Glomerular endothelial cell (primary cell): Measurements from ENCODE around the gene TPD52L1. TPM values are rescaled to one million over a fixed set of nuclear protein-coding genes. Genes with fewer than 3 reads are reported as not detected.

ENCODE experiments used
- DNase-seq: peaks from one replicate; pipeline ENCODE4 v3.0.0-alpha.2; 2011; ENCODE audit warnings: low read depth, low spot score; ENCODE audit errors: extremely low read depth
- total RNA-seq: library from RNA; depleted of rRNA; stranded (reverse); fragments of >200 nt; gene quantifications from 2 replicates; pipeline ENCODE4 v1.2.3, GENCODE V29; 2015

TPD52L1 gene
- total RNA-seq, 1 donor from 2014 or later: 5.1 TPM

DNA sequence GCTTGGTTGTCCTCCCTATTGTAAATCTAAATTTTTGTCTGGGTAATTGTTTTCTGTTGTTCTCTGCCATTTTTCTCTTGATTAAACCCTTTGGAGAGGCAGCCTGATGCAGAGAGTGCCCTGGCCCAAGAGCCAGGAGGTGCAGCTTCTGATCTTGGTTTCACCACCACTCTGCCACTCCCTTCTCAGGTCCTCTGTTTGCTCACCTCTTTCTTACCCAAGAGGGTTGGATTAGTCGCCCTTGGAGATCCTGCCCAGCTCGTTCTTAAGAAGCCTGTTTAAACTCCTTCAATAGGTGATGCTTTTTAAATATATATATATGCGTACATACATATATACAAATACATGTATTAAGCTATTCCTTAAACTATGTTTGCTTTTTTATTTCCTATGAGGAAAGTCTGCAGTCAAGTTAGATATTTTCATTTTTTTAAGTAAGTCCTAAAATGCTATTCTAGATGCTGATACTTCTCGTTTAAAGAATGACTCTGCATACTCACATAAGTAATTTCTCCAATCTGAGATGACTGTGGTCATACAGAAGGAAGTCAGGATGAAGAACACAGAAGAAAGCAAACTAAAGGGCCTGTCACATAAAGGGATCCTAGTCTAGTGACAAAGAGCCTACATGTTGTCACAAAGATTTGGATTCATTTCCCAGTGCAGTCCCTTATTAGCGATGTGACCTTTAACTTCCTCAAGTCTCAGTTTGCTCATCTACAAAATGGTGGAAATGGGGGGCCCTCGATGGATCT is 19.9 kb downstream of the TPD52L1 start:
- DNase-seq: no peak

- no peak for DNase-seq
These were observed 21.1 kb downstream of the TPD52L1 start for GRCh38 chr6:125174626-125175025.

DNA sequence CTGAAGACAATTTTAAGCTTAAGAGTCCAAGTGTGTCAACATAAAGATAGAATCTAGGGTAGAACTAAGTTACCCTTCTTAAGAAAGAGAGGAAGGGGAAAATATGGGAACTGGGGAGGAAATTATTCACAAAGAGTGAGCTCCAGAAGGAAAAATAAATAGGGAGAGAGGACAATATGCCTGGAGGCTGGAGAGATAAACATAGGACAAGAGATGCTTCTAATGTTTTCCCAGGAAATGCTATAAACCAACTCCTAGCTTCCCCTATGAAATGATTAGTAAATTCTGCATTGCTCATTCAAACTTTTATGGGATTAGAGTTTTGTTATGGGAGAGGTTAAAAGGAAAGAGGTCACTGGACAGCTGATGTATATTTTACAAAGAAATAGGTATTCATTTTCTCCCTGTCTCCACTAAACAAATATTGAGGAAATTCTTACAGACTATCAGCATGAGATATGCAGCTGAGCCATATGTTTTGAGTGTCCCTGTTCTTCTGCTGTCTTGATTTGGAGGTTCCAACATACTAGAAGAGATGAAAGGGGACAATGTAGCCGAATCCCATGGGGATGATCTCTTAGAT is 22.0 kb downstream of the TPD52L1 start:
- no peak for DNase-seq

GRCh38 chr6:125182237-125183008 is 28.9 kb downstream of the TPD52L1 start:
- no peak for DNase-seq

DNA sequence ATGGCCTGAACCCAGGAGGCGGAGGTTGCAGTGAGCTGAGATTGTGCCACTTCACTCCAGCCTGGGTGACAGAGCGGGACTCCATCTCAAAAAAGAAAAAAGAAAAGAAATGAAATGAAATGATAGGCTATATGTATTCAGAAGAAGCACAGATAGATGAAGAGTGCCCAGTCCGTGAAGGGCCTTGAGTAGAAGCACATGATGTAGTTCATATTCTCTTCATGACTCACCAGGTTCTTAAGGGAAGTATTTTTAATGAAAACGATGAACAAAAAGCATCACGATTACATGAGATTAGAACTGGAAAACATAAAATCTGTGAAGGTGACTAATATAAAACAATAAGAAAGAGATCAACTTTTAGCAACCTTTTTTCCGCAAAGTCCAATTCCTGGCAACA is 29.8 kb downstream of the TPD52L1 start:
- no peak for DNase-seq

DNA sequence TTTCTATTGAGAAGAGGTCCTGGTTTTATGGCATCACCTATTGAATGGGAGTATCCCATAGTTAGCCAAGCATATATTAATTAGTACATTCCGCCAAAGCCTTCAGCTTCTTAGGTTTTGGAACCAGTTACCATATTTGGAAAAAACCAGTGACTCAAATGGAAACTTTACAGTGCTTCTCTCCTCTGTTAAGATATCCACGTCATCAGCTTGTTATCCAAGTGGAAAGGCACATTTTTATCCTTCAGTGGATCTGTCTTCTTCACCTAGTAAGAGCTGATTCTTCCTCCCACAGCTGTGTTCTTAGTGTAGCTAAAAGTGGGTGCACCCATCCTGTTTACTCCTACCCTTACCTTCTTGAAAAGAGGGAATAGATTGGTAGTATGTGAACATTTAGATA is 34.5 kb downstream of the TPD52L1 start:
- DNase-seq: no peak

GRCh38 chr6:125188594-125189203 is 35.1 kb downstream of the TPD52L1 start:
- no peak for DNase-seq

GRCh38 chr6:125189494-125189893 is 35.9 kb downstream of the TPD52L1 start:
- DNase-seq: no peak

GRCh38 chr6:125190667-125191066 is 37.1 kb downstream of the TPD52L1 start:
- DNase-seq: no peak

DNA sequence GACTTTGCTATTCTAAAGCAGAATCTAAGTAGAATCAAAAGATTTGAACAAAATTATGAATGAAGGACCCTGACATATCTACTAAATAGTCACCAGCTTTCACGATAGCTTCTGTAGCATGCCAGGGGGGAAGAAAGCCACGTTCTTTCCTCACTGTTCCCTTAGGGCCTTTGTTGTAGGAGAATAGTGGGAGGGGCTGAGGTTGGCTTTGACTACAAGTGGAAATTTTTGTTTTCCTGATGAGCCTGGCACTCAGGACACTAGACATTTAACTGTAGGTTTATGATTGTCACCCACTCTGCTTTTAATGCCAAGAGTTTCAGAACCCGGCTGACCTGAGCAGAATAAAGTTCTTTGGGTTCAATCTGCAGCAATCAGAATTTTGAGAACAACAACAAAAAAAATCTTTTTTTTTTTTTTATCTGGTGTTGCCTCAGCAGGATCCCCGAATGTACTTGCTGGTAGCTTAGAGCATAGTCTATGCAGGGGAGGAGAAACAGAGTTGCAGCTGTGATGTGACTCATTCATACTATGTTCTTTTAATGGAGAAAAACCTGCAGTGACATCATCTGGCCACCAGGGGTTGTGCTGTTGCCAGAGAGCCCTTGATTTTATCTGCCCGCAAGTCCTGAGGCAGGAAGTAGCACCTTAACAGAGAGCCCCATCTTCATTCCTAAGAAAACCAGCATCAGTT is 38.5 kb downstream of the TPD52L1 start:
- DNase-seq: peak; percentile 54

DNA sequence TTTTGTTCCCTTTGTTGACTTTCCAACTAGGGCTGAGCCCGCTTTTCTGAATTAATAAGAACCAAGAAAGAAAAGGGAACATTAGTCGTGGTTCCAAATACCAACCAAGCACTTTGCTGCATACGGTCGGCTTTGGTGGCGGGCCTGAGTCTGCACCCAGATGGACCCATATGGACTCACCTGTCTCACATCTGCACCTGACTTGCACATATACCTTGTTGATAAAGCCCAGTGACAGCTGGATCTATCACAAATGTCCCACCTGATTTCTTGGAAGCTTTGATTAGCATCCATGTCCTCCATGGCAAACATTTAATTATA is 39.0 kb downstream of the TPD52L1 start:
- DNase-seq: no peak

- DNase-seq: no peak
These were observed 39.6 kb downstream of the TPD52L1 start for GRCh38 chr6:125193208-125193607.

DNA sequence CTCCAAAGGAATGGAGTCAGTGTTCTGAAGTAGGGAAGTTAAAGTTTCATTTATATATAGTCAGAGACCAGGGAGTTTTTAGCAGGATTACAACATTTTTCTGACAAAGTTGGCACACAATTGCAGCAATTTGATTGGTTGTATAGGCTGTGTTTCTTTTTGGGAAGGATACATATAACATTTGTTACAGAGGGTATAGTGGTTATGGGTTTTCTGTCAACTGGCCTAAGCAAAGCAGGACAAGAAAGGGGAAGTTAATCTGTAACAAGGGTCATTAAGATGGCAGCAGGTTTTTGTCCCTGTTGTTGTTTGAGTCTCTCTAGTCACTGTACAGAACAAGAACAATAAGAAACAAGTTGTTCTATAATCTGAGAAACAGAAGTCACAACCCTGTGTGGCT is 41.4 kb downstream of the TPD52L1 start:
- no peak for DNase-seq

DNA sequence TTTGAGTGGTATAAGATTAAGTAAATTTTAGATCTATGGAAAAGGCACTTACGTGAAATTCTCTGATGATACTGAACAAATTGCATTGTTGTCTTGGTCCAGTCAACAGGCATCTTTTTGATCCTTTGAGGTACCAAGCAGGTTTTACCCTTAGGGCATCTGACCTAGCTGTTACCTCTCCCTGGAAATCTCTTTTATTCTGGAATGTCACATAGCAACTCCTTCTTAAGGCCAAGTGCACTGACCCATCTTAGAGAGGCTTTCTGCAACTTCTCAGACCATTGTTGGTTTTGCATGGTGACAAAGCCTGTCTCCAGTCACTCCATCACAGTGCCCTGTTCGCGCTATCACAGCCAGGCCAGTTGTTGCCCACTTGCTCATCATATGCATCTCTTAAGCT is 42.0 kb downstream of the TPD52L1 start:
- DNase-seq: no peak

- DNase-seq: no peak
These were observed 43.0 kb downstream of the TPD52L1 start for GRCh38 chr6:125196613-125197012.

GRCh38 chr6:125197795-125198269 is 44.3 kb downstream of the TPD52L1 start:
- DNase-seq: peak; percentile 51

DNA sequence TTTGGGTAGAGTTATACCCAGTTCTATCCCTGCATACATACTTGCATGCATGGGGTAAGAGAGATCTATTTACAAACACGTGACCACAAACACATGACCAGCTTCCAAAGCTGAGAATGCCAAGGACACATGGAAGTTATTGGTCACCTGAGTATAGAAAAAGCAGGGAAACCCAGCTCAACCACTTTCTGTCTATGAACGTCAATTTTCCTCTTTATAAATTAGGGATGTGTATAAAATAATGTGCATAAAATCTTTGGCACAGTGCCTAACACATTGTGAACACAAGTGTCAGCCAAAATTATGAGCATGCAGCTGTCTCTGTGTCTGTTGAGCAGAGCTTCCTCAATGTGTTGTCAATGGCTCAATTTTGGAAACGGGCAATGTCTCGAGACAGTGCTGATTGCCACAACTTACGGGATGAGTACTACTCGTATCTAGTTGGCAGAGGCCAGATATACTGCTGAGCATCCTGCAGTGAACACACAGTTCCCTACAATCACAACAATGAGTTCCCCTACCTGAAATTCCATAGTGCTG is 44.9 kb downstream of the TPD52L1 start:
- no peak for DNase-seq

DNA sequence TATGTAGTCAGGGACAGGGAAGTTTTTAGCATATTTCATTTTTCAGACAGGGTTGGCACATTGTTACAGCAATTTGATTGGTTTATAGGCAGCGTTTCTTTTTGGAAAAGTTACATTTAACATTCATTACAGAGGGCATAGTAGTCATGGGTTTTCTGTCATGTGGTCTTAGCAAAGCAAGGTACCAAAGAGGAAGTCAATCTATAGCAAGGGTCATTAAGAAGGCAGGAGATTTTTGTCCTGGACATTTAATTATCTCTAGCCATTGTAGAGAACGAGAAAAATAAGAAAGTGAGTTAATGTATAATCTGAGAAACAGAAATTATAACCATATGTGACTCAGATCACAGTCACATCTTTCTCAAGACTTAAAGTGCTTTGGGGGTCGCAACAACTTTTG is 47.4 kb downstream of the TPD52L1 start:
- no peak for DNase-seq

- DNase-seq: peak; percentile 45
These were observed 48.6 kb downstream of the TPD52L1 start for GRCh38 chr6:125201961-125202729.

- no peak for DNase-seq
These were observed 49.8 kb downstream of the TPD52L1 start for GRCh38 chr6:125203395-125203794.
